MV-4-11 (cell line): Measurements from ENCODE around the gene ISM1.

ENCODE experiments used
- DNase-seq: peaks from one replicate; lab custom pipeline; 2025; lab: John Stamatoyannopoulos, UW

Gene ISM1

DNA sequence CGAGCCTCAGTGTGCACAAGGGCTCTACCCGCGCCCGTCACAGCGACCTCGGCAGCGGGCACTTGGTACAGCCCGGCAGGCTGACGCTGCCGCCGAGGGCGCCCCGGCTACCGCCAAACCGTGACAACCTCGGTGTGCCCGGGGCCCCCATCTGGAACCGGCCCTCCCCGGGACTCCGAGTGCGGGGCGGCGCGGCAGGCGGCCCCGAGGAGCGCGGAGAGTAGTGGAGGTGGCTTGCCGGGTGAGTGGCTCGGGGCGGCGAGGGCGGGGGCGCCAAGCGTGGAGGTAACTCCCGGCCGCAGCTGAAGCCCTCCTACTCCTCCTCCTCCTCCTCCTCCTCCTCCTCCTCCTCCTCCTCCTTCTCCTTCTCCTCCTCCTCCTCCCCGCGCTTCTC lies at the start of gene ISM1:
Gene ISM1, plus strand, starts transcription at position 371 of the 394 bp plus-strand sequence. CDS start 503 bp downstream, outside the sequence.
- no peak for DNase-seq

DNA sequence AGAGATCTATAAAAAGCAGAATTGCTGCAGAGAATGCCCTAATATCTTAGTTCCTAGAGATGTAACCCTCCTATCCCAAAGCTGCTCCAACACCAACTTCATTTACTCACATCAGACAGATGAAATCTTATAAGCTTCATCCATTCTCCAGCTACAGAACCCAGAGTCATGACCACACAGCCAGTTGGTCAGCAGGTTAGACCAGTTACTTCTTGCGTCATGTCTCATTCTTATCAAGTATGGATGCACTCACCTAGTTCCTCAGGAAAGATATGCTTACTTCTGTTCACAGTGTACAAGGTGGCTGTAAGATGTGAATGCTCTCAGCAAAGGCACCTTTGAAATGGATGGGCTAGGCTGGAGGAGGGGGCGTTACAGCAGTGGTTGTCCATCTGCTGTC lies 47.9 kb upstream of the ISM1 start:
- no peak for DNase-seq

DNA sequence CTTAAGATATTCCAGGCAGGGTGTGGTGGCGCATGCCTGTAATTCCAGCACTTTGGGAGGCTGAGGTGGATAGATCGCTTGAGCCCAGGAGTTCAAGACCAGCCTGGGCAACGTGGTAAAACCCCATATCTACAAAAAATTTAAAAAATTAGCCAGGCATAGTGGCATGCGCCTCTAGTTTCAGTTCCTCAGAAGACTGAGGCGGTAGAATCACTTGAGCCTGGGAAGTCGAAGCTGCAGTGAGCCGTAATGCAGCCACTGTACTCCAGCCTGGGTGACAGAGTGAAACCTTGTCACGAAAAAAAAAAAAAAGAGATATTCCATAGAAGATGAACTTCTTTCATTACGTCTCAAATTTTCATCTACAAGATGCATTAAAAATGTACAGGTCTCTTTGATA lies 46.7 kb upstream of the ISM1 start:
- DNase-seq, result peak; percentile 65

DNA sequence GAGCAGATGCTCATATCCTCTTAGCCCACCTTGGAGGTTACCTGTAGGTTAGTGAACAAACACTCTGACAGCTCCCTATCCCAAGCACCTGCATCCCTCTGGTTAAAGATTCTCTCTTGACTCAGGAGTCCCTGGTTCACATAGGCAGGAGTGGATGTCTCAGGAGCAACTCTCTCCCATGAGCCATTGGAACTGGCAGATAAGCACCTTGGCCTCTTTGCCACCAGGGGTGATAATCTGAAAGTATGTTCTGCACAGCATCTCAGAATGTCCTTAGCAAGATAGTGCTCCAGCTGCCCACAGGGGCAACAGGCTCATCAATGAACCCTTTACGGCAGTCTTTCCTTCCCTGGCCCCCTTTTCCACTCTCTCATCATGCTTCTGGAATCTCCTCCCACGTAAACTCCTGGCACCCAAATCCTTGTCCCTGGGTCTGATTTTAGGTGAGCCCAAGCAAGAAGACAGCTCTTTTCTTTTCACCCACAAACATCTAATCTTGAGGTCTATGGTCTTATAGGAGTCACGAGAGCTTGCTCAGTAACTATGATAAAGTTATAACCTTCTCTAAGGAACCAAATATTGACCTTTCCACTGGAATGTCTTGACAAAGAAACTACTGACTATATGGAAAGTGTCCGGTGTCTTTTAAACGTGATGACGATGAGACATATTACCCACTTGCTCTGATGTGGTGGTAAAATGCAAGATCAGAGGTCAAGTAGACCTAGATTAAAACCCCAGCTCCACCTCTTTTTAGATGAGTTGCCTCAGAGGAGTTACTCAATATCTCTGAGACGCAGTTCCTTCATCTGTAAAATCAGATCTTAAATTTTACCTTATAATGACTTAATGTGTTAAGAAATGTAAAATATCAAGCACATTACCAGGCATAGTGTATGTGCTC lies 39.8 kb upstream of the ISM1 start:
- no peak for DNase-seq

DNA sequence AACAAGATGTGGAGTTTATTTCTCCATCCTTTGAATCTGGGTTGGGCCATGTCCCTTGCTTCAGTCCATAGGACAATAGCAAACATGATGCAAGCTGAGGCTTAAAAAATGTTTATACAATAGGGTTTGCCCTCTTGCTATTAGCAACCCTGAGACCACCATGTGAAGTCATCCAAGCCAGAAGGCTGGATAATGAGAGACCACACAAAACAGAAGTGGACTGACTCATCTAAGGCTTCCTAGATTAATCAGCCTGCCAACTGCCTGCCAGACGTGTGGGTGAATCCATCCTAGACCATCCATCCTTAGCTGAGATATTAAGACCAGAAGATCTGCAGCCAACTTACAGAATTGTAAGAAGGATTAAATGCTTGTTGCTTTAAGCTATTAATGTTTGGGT lies 38.1 kb upstream of the ISM1 start:
- no peak for DNase-seq

DNA sequence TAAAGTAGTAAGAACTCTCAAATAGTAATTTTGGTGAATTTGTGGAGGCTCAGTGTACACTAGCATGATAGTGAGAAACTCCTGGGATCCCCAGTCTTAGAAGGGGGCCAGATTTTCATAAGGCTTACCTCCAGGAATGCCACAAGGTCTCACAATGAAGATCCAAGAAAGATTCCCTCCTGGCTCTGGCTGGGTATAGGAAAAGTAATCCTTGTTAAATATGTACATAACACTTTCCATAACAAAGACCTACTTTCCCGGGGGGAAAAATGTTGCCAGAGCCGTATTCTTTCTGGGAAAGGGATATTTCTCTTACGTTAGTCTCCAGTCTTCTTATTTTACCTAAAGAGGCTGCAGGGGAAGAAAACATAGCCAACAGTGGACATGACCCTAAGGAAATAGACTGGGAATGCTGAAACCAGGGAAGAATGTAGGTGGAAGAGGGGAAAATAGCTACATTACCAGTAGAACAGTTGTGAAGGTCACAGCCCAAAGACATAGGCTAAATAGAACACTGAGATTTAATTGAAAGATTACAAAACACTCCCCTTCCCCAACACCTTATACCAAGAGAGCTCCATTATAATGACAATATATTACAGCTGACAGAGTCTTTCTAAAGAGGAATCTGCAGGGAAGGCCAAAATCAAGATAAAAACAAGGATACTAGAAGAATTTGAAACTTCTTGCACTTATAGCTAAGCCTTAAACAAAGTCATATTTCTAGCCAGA lies 34.9 kb upstream of the ISM1 start:
- DNase-seq, result no peak

DNA sequence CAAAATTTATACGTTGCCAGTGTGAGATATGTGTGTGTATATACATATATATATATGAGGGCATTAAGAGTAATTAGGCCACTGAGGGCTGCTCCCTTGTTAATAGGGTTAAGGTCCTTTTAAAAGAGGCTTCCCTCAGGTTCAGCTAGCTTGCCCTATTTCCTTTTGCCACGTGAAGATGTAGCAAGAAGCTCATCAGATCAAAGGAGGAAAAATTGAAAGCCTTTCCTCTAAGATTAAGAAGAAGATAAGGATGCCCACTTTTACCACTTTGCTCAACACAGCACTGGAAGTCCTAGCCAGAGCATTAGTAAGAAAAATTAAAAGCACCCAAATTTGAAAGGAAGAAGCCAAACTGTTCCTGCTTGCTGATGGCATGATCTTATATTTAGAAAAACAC lies 33.2 kb upstream of the ISM1 start:
- DNase-seq, result no peak

DNA sequence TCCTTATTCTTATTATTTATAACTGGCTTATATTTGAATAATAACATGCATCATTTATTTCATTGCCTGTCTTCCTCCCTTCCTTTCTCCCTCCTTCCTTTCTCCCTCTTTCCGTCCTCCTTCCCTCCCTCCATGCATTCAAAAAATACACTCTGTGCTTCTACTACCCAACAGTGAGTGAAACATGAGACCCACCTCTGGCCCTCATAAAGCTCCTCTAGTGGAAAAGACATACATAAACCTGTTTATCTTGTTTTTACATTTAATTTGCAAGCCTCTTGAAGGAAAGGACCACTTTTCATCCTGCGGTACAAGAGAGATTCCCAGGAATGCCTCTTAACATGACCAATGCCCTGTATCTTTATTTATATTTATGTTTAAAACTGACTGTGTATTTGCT lies 21.8 kb upstream of the ISM1 start:
- no peak for DNase-seq

DNA sequence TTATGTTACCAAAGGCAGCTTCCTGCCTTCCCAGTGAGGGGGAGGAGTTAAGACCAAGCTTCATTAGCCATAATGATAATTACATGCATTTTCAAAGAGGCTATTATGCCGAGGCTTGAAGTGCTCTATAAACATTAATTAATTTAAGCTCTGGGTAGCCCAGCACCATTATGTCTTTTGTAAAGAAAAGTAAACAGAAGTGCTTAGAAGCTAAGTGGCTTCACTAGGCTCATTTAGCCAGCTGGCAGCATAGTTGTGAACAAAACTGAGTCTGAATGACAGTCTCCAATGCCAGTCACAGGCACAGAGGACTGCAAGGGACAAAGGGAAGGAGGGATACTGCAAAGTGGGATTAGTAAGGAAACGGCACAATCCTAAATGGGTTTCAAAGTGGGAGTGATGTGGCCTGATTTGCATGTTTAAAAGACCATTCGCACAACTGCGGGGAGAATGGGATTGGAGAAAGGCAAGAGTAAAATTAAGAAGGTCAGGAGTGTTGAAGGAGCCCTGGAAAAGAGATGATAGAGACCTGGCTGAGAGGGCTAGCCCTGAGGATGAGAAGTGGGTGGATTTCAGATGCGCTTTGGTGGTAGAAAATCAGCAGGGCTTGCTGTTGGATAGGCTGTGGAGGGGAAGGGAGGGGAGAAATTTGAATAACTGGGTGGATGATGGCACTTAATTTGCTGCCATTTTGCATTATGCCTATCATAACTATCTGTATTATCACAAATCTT lies 20.1 kb upstream of the ISM1 start:
- DNase-seq, result no peak

DNA sequence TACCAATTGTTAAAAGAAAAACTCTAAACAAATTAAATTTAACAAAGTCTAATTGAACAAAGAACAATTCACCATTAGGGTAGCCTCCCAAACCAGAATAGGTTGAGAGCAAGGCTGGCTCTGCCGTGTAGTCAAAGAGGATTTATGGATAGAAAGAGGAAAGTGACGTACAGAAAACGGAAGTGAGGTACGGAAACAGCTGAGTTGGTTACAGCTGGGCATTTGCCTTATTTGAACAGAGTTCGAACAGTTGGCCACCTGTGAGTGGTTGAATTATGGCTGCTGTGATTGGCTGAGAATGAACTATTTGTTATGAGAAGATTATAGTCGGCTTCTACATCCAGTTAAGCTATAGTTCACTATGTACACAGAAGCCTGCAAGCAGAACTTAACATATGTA lies 18.5 kb upstream of the ISM1 start:
- DNase-seq, result peak; percentile 70

DNA sequence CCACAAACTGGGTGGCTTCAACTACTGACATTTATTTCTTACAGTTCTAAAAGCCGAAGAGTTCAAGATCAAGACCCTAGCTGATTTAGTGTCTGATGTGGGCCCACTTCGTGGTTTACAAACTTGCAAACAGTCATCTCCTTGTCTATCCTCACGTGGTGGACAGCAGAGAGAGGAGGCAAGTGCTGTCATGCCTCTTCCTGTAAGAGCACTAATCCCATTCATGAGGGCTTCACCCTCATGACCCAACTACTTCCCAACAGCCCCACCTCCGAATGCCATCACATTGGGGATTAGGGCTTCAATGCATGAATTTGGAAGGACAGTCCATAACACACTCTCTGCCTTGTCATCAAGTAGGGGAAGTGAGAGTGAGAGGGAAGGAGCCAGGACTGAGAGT lies 15.6 kb upstream of the ISM1 start:
- no peak for DNase-seq

DNA sequence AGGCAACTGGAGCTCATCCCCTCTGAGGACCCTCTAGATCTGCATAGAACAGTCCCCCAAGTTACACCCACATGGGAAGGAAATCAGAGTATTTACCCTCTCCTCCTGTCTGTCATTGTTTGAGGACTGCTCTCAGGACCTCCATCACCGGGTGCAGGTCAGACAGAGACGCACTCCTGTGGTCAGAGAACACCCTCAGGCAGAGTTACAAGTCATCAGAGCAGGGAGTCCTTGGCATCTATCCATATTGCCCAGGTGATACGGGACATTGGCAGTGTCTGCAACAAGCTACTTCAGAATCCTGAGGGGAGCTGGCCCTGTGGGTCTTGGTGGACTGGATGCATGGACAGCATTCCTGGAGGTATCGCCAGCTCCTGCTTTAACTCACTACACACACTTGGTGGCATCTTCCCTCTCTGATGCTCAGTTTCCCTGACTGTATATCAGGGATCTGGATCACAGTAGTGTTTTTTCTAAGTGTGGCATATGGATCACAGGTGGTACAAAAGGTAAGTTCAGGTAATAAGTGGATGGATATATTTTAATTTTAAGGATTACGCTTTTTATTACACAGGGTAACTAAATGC lies 15.1 kb upstream of the ISM1 start:
- no peak for DNase-seq

DNA sequence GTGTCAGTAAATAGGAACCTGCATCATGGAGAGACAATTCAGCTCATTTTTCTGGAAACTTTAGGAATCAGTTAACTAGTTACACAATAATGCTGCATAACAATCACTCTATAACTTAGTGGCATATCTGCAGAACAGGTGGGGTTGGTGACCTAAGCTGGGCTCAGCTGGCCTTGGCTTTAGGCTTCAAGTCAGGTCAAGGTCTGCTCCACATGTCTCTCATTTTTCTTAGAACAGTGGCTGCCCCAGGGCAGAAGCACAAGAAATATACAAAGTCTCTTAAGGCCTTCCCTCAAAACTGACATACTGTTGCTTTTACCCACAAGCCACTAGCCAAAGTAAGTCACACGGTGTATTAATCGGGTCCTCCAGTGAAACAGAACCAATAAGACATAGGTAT lies 14.1 kb upstream of the ISM1 start:
- no peak for DNase-seq

DNA sequence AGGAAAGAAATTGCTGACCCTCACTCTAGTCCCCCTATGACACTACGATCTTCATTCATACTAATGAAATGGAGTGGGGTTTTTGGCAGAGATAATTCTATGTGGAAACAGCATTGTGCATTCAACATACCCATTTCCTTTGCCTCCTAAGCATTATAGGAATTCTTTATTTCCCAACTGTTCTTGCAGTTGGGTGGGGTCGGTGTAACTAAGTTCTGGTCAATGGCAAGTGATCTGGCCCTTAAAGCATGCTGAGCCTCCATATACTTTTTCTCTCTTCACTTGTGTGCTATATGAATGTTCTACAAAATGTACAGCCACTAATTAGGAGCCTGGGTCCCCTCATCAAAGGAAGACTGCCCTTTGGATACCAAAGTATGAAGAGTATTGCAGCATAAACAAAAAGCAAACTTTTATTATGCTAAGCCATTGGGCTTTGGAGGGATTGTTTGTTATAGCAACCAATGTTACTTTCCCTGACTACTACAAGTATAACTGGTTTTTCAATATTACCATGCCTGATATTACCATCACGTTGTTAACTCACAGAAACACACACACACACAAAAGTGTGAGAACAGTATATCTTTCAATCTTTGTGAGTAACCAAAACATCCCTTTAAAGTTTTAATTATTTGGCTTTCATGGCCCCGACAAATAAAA lies 9.0 kb upstream of the ISM1 start:
- DNase-seq, result no peak

DNA sequence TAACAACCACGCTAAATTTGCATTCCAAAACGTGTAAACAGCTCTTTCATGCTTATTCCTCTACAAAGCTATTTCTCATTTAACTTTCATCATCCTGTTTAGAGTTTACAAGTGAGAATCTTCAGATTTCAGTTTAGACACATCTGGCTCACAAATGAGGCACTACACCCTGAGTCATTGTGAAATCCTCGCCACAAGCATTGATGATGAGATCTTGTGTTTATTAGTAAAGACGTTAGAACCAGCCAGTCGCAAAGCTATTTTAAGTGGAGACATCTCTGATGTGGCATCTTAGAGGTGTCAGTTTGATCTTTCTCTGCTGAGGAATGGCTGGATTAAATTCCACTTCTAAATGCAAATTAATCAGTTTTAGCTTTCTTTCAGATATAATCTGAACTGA lies 8.3 kb upstream of the ISM1 start:
- DNase-seq, result no peak

DNA sequence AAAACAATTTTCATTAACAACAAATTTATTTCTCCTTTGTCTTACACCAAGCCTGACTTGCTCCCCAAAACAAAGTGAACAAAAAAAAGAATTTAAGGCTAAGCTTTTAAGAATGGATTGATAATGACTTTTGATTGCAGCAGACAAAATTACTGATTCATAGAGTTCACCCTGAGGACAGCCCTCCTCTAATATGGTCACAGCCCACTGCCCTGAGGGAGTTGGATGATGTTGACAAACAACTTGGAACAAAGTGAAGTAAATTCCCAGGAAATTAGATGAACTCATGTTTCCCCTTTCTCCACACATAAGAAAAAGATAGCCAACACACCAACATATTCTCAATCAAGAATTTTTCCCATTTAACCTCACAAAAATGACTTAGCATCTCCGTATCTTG lies 7.7 kb upstream of the ISM1 start:
- DNase-seq, result no peak

DNA sequence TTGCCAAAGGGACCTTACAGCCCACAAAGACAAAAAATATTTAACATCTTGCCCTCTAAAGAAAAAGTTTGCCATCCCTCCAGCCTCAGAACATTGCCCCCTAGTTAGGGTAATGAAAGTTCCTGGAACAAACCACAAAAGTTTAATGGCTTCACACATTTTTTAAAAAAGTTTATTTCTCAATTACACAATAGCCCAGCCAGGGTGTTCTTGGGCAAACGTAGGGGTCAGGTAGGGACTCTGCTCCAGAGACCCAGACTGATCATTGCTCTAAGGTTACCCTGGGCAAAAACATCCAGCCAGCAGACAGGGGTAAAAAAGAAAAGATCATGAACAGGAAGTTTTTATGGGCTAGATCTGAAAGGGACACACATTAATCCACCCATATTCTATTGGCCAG lies 4.5 kb upstream of the ISM1 start:
- DNase-seq, result no peak

DNA sequence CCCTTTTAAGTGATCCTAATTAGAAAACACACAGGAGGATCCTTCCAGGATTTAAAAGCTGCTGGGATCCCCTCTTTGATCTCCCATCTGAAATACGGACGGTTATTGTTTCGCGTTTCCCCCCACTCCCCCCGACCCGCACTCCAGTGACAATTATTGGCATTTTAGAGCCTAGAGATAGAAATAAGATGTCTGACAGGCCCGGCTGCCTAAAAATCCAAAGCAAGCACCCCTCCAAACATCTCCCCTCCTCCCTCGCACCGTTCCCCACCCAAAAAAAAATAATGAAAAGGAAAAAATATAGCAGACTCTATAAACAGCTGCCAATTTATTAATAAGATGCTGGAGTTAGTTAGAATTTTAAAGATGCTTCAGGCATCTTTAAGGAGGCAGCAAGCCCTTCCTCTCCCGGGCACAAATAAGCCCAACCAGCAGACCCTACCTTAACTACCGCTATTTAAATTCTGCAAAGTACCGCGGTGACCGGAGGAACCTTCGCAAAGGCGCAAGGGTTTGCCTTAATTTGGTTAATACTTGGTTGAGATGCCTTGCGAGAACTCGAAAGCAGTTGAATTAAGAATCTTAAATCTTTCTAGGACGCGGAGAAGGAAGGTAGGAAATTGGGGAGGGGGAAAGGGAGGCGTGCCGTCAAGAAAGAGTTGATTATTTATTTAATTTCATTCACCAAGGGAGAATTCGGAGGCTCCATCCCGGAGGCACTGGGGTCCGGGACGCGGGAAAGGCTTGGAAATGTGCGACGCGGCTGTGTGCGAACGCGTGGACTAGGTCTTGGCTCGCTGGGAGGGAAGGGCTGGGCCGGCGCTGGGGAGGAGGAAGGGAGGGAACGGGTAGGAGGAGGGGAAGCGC lies 1.5 kb upstream of the ISM1 start:
- DNase-seq, result no peak

DNA sequence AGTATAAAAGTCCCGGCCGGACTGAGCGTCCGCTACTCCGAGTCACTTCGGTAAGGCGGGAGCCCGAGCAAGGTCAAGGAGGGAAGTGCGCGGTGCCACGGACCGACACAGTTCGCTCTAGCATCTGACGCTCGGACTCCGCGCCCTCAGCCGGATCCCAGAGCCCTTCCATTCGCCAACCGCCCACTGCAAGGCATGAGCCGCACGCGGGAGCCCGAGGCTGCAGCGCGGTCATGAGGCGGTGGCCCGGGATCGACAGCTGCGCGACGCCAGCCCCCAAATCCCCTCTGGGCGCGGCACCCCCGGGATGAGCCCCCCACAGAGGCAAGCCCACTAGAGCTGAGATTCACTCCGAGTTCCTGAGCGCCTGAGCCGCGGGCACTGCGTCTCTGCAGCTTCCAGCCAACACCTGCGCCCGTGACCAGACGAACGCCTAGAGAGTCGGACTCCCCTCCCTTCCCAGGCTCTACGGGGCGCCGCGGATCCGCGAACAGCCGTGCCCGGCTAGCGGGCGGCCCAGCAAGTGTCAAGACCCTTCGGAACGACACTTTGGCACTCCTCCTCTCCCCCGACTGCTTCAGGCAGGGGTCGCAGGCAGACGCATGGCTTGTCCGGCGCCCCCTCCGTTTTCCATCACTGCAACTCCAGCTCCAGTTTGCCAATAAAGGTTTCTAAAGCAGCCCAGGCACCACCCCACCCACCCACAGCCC lies 725 bp upstream of the ISM1 start:
- DNase-seq, result no peak

DNA sequence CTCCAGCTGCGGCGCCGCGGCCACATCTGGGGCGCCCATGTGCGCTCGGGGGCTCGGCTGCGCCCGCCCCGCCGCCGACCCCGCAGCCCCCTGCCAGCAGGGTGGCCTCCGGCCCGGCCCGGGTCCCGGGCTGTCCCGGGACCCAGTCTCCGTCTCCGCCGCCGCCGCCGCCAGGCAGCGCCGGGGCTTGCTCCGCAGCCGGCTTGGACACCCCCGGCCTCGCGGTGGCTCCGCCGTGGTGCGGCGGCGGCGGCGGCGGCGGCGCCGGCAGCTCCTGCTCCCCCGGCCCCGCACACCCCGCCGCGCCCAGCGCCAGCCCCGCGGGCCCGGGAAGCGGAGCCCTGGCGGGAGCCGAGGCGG lies 219 bp downstream of the ISM1 start:
- no peak for DNase-seq
